Measurements from ENCODE around the gene CNGA3. TPM values are rescaled to one million over a fixed set of nuclear protein-coding genes. Genes with fewer than 3 reads are reported as not detected.

CNGA3 gene
- total RNA-seq, 1 experiment from 2014 or later = not detected

- H3K23ac ChIP-seq (ENCODE audit: insufficient read length, low read depth, low read length) = no peak overlapping the region
- no peaks in the 10 kb centered on the region for H3K23me2 ChIP-seq (ENCODE audit: insufficient read length, low read depth, low read length, poor library complexity, severe bottlenecking)
- H3K79me1 ChIP-seq (ENCODE audit: insufficient read depth, low read depth, low read length, poor library complexity, severe bottlenecking) = no peaks in the 10 kb centered on the region
- no peaks in the 10 kb centered on the region for H3K4me1 ChIP-seq (ENCODE audit: insufficient read depth, low read length)
- no peak overlapping the region for H3K9ac ChIP-seq (ENCODE audit: extremely low read depth, insufficient read length, low read length)
- H3T11ph ChIP-seq (ENCODE audit: low read length) = no peak overlapping the region
- H4K5ac ChIP-seq (ENCODE audit: insufficient read length, low read depth, low read length) = no peak overlapping the region
- WGBS (ENCODE audit: extremely low coverage, insufficient read length, low lambda C conversion rate) = no CpG with 5 or more reads among the region's 4 CpGs
- H3K56ac ChIP-seq (ENCODE audit: insufficient read length, low read depth, low read length) = no peak overlapping the region
- no peaks in the 10 kb centered on the region for H4K20me1 ChIP-seq (ENCODE audit: control insufficient read depth, insufficient read depth, insufficient read length)
- H4K91ac ChIP-seq (ENCODE audit: insufficient read length, low read depth, low read length) = no peak overlapping the region
- H3K18ac ChIP-seq (ENCODE audit: insufficient read length, low read depth, low read length) = no peak overlapping the region
- no peaks in the 10 kb centered on the region for H3K79me2 ChIP-seq (ENCODE audit: insufficient read depth, low read length)
- H2AK5ac ChIP-seq (ENCODE audit: insufficient read length, low read length) = no peak overlapping the region
- no peak overlapping the region for H3K27ac ChIP-seq (ENCODE audit: insufficient read length, low read depth, low read length)
- H2BK20ac ChIP-seq (ENCODE audit: low read depth, low read length, poor library complexity, severe bottlenecking) = no peak overlapping the region
- no peak overlapping the region for H3K27ac Mint-ChIP-seq
- no peak overlapping the region for H3K4ac ChIP-seq (ENCODE audit: low read depth, low read length)
- H3K9me3 Mint-ChIP-seq = peaks cover 15 to 17% of the 10 kb centered on the region in 2 experiments
- H4K8ac ChIP-seq (replicated peaks; ENCODE audit: insufficient read length, low read depth, low read length) = no peak overlapping the region
- H2AFZ ChIP-seq (ENCODE audit: low read length) = no peak overlapping the region
- no peaks in the 10 kb centered on the region for H3K9me3 ChIP-seq (ENCODE audit: control insufficient read depth, low read depth, low read length)
- H2BK120ac ChIP-seq (ENCODE audit: low read depth, low read length, poor library complexity, severe bottlenecking) = no peak overlapping the region
- TF ChIP-seq CTCF (conservative IDR thresholded peaks at IDR 0.05) = no peak
- H3K27me3 ChIP-seq (ENCODE audit: insufficient read depth, low read length) = no peaks in the 10 kb centered on the region
- no peak overlapping the region for H3K14ac ChIP-seq (ENCODE audit: insufficient read depth, low read length)
- no peak overlapping the region for H2BK15ac ChIP-seq (ENCODE audit: low read depth, low read length)
- H3K4me2 ChIP-seq (ENCODE audit: insufficient read depth, insufficient read length, low read length) = no peak overlapping the region
- H3K36me3 Mint-ChIP-seq (ENCODE audit: insufficient read depth in 1 of 3, low read depth in 3 of 3) = peaks cover 10 to 17% (median 11%) of the 10 kb centered on the region in 3 experiments; a peak in 6 of 7 replicates
- DNase-seq = no peak
- peaks cover 2% of the 10 kb centered on the region for H3K27me3 Mint-ChIP-seq (ENCODE audit: low read depth)
- no peak overlapping the region for H2BK12ac ChIP-seq (ENCODE audit: insufficient read length, low read depth, low read length)
- H3K4me1 Mint-ChIP-seq = peaks cover 36 to 46% of the 10 kb centered on the region in 2 experiments
- no peak overlapping the region for H2BK5ac ChIP-seq (ENCODE audit: insufficient read length, low read length)
- no peak overlapping the region for H3K4me3 Mint-ChIP-seq
Measured at GRCh38 chr2:98314251-98314650, 32.0 kb upstream of the CNGA3 start.
